HEK293T (cell line): Measurements from ENCODE around the gene SDHAF2.
A peak's percentile ranks its signal among the peaks of the same experiment; 100 is the strongest.

Source experiments
- CTCF ChIA-PET: fragments of 350-600 bp; formaldehyde crosslinking; extraction: SDS; loops from one replicate; lab custom pipeline; 2021; ENCODE audit warnings: antibody characterized with exemption, inconsistent platforms; lab: Yijun Ruan, JAX
- POLR2A ChIA-PET: fragments of 350-600 bp; formaldehyde crosslinking; extraction: SDS; loops from one replicate; lab custom pipeline; 2020; ENCODE audit warnings: antibody characterized with exemption, inconsistent platforms; lab: Yijun Ruan, JAX
- DNase-seq: peaks from one replicate; pipeline ENCODE4 v3.0.0; 2012; ENCODE audit warnings: mixed read lengths; ENCODE audit errors: extremely low spot score
- ARNT ChIP-seq: fragments of 450-650 bp; IDR thresholded peaks from 2 replicates; pipeline ENCODE4 v1.6.1; 2017; ENCODE audit warnings: mild to moderate bottlenecking
- BHLHE40 ChIP-seq: fragments of 450-650 bp; IDR thresholded peaks from 2 replicates; pipeline ENCODE4 v1.6.1; 2016; ENCODE audit warnings: mild to moderate bottlenecking, moderate library complexity, borderline replicate concordance
- CTBP1 ChIP-seq: fragments of 450-650 bp; IDR thresholded peaks from 2 replicates; pipeline ENCODE4 v1.6.1; 2016; ENCODE audit warnings: borderline replicate concordance
- ELF4 ChIP-seq: fragments of 450-650 bp; IDR thresholded peaks from 2 replicates; pipeline ENCODE4 v1.6.1; 2017; ENCODE audit warnings: antibody characterized with exemption
- FOXA1 ChIP-seq: fragments of 450-650 bp; IDR thresholded peaks from 2 replicates; pipeline ENCODE4 v1.6.1; 2016; ENCODE audit warnings: mild to moderate bottlenecking
- FOXK2 ChIP-seq: fragments of 450-650 bp; IDR thresholded peaks from 2 replicates; pipeline ENCODE4 v1.6.1; 2016; ENCODE audit warnings: mild to moderate bottlenecking
- FOXM1 ChIP-seq: fragments of 450-650 bp; IDR thresholded peaks from 2 replicates; pipeline ENCODE4 v1.6.1; 2017; ENCODE audit warnings: mild to moderate bottlenecking, borderline replicate concordance
- HDGF ChIP-seq: fragments of 450-650 bp; IDR thresholded peaks from 2 replicates; pipeline ENCODE4 v1.6.1; 2017; ENCODE audit warnings: antibody characterized with exemption, borderline replicate concordance
- L3MBTL2 ChIP-seq: fragments of 450-650 bp; conservative IDR thresholded peaks from 2 replicates; pipeline ENCODE4 v1.6.1; 2016; ENCODE audit warnings: mild to moderate bottlenecking
- LEF1 ChIP-seq: fragments of 450-650 bp; IDR thresholded peaks from 2 replicates; pipeline ENCODE4 v1.6.1; 2017; ENCODE audit warnings: mild to moderate bottlenecking, borderline replicate concordance
- NFRKB ChIP-seq: fragments of 450-650 bp; IDR thresholded peaks from 2 replicates; pipeline ENCODE4 v1.6.1; 2016; ENCODE audit warnings: mild to moderate bottlenecking, moderate library complexity
- PKNOX1 ChIP-seq: fragments of 450-650 bp; IDR thresholded peaks from 2 replicates; pipeline ENCODE4 v1.6.1; 2016
- SP1 ChIP-seq: fragments of 450-650 bp; IDR thresholded peaks from 2 replicates; pipeline ENCODE4 v1.6.1; 2017
- SUZ12 ChIP-seq: fragments of 450-650 bp; IDR thresholded peaks from 2 replicates; pipeline ENCODE4 v1.6.1; 2016; ENCODE audit warnings: mild to moderate bottlenecking
- TARDBP ChIP-seq: fragments of 450-650 bp; IDR thresholded peaks from 2 replicates; pipeline ENCODE4 v1.6.1; 2016
- ZNF384 ChIP-seq: fragments of 450-650 bp; IDR thresholded peaks from 2 replicates; pipeline ENCODE4 v1.6.1; 2016

The SDHAF2 gene

GRCh38 chr11:61445516-61445915 lies 15.6 kb downstream of the SDHAF2 start:
- ChIA-PET CTCF (interaction anchor here (0.5 to 3.6 kb wide), 12 partner anchors 10 to 1041 kb away, joined by 3 to 36 read pairs (median 4); no protein-coding TSS in a partner anchor), POLR2A (interaction anchor here (1.2 to 1.7 kb wide), 2 partner anchors 16 to 81 kb away, joined by 4 to 9 read pairs; partner anchors contain the start of genes CPSF7 and SDHAF2)
- TF ChIP-seq SP1 (no peak), TARDBP (no peak), CTBP1 (no peak), FOXM1 (no peak)
- no peak for DNase-seq

GRCh38 chr11:61446211-61446651 lies 16.3 kb downstream of the SDHAF2 start:
- ChIA-PET CTCF (interaction anchor here (0.5 to 3.6 kb wide), 13 partner anchors 10 to 1040 kb away, joined by 3 to 36 read pairs (median 4); no protein-coding TSS in a partner anchor), POLR2A (interaction anchor here (0.5 to 1.7 kb wide), 3 partner anchors 17 to 691 kb away, joined by 3 to 9 read pairs (median 4); partner anchors contain the start of genes CPSF7 and SDHAF2)
- TF ChIP-seq ZNF384, result no peak
- TF ChIP-seq HDGF, result 0 out of 2 replicates have a peak, but pooled peaks have one; percentile 66
- DNase-seq, result peak; percentile 85

GRCh38 chr11:61447601-61448551 lies 18.0 kb downstream of the SDHAF2 start:
- CTCF ChIA-PET, result interaction anchor here (0.6 to 3.6 kb wide), 5 partner anchors 9 to 405 kb away, joined by 4 to 36 read pairs (median 15); no protein-coding TSS in a partner anchor
- no peak for TF ChIP-seq NFRKB
- no peak for TF ChIP-seq HDGF
- no peak for TF ChIP-seq ARNT
- TF ChIP-seq SUZ12, result no peak
- TF ChIP-seq L3MBTL2, result no peak
- TF ChIP-seq ZNF384, result no peak
- no peak for TF ChIP-seq BHLHE40
- no peak for TF ChIP-seq FOXA1
- TF ChIP-seq TARDBP, result no peak
- no peak for TF ChIP-seq SP1
- TF ChIP-seq FOXK2, result no peak
- POLR2A ChIA-PET, result no interaction called here
- DNase-seq, result no peak

GRCh38 chr11:61448552-61448927 lies 18.6 kb downstream of the SDHAF2 start:
- POLR2A ChIA-PET, result no interaction called here

GRCh38 chr11:61452825-61453224 lies 22.9 kb downstream of the SDHAF2 start:
- no peak for TF ChIP-seq ARNT
- no peak for TF ChIP-seq CTBP1
- no peak for TF ChIP-seq SUZ12
- no peak for TF ChIP-seq PKNOX1
- TF ChIP-seq LEF1, result no peak
- TF ChIP-seq ELF4, result no peak
- no peak for TF ChIP-seq HDGF
- no peak for TF ChIP-seq NFRKB
- TF ChIP-seq ZNF384, result no peak
- no peak for TF ChIP-seq SP1
- no peak for TF ChIP-seq L3MBTL2
- TF ChIP-seq BHLHE40, result no peak
- DNase-seq, result no peak
- ChIA-PET POLR2A (no interaction called here), CTCF (no interaction called here)

More at GRCh38 chr11:61448552-61448927, 18.6 kb downstream of the SDHAF2 start:
- CTCF ChIA-PET, result interaction anchor here (0.6 to 3.6 kb wide), 5 partner anchors 10 to 406 kb away, joined by 3 to 36 read pairs (median 5); no protein-coding TSS in a partner anchor
- TF ChIP-seq L3MBTL2, result no peak
- no peak for TF ChIP-seq FOXM1
- no peak for TF ChIP-seq NFRKB
- no peak for TF ChIP-seq ARNT
- TF ChIP-seq CTBP1, result no peak
- no peak for TF ChIP-seq LEF1
- no peak for TF ChIP-seq HDGF
- TF ChIP-seq SP1, result no peak
- no peak for TF ChIP-seq ZNF384
- TF ChIP-seq PKNOX1, result no peak
- no peak for TF ChIP-seq FOXA1
- TF ChIP-seq BHLHE40, result no peak
- no peak for TF ChIP-seq SUZ12
- TF ChIP-seq FOXK2, result no peak
- no peak for TF ChIP-seq TARDBP
- no peak for TF ChIP-seq ELF4
- DNase-seq, result no peak

GRCh38 chr11:61453695-61454094 lies 23.8 kb downstream of the SDHAF2 start:
- POLR2A ChIA-PET, result no interaction called here
- CTCF ChIA-PET, result no interaction called here

More at GRCh38 chr11:61453695-61454094, 23.8 kb downstream of the SDHAF2 start:
- no peak for TF ChIP-seq L3MBTL2
- TF ChIP-seq LEF1, result no peak
- no peak for TF ChIP-seq BHLHE40
- no peak for TF ChIP-seq HDGF
- no peak for TF ChIP-seq TARDBP
- TF ChIP-seq SP1, result no peak
- no peak for TF ChIP-seq FOXA1
- TF ChIP-seq ZNF384, result no peak
- TF ChIP-seq SUZ12, result no peak
- no peak for TF ChIP-seq NFRKB
- no peak for TF ChIP-seq ARNT
- no peak for TF ChIP-seq PKNOX1
- no peak for TF ChIP-seq ELF4
- TF ChIP-seq CTBP1, result no peak
- no peak for TF ChIP-seq FOXM1
- TF ChIP-seq FOXK2, result no peak
- no peak for DNase-seq
